ENCODE data around the gene LCP2.
A peak's percentile ranks its signal among the peaks of the same experiment; 100 is the strongest.
"Not testable (repeated sequence)": the region's sequence is repeated elsewhere in the genome, so short reads cannot be mapped to it uniquely, and the experiment has no call there.

Gene LCP2

GRCh38 chr5:170273968-170274710 lies 23.4 kb downstream of the LCP2 start:
- DNase-seq: peak; percentile 42 to 72 (median 58)

GRCh38 chr5:170270293-170271069 lies 27.1 kb downstream of the LCP2 start:
- DNase-seq: no peak

- DNase-seq: no peak
Measured at GRCh38 chr5:170269579-170269978, 28.0 kb downstream of the LCP2 start.

GRCh38 chr5:170268884-170269283 lies 28.7 kb downstream of the LCP2 start:
- DNase-seq: no peak

GRCh38 chr5:170268153-170268689 lies 29.4 kb downstream of the LCP2 start:
- no peak for DNase-seq

- DNase-seq: peak; percentile 43 to 83 (median 74)
Measured at GRCh38 chr5:170267431-170268152, 30.0 kb downstream of the LCP2 start.

GRCh38 chr5:170266570-170267381 lies 30.8 kb downstream of the LCP2 start:
- DNase-seq: peak; percentile 28 to 65 (median 54)

GRCh38 chr5:170265522-170265921 lies 32.1 kb downstream of the LCP2 start:
- no peak for DNase-seq

- no peak for DNase-seq
Measured at GRCh38 chr5:170263906-170264305, 33.7 kb downstream of the LCP2 start.

GRCh38 chr5:170262061-170263045 lies 35.2 kb downstream of the LCP2 start:
- DNase-seq: peak; percentile 26 to 86 (median 71)

GRCh38 chr5:170261528-170262043 lies 36.0 kb downstream of the LCP2 start:
- DNase-seq: no peak

GRCh38 chr5:170257370-170257769 lies 40.2 kb downstream of the LCP2 start:
- DNase-seq: no peak

- DNase-seq: no peak
Measured at GRCh38 chr5:170256571-170256970, 41.0 kb downstream of the LCP2 start.

- peak; percentile 12 to 52 (median 33) for DNase-seq
Measured at GRCh38 chr5:170254056-170254455, 43.5 kb downstream of the LCP2 start.

- no peak for DNase-seq
Measured at GRCh38 chr5:170252720-170253350, 44.7 kb downstream of the LCP2 start.

- DNase-seq: no peak
Measured at GRCh38 chr5:170252109-170252508, 45.5 kb downstream of the LCP2 start.

GRCh38 chr5:170251462-170251861 lies 46.1 kb downstream of the LCP2 start:
- DNase-seq: no peak

GRCh38 chr5:170250810-170251317 lies 46.7 kb downstream of the LCP2 start:
- no peak for DNase-seq

GRCh38 chr5:170249355-170249754 lies 48.2 kb downstream of the LCP2 start:
- no peak for DNase-seq

GRCh38 chr5:170248931-170249227 lies 48.7 kb downstream of the LCP2 start:
- DNase-seq: not testable (repeated sequence)

All from stimulated activated naive CD4-positive, alpha-beta T cell (primary cell).